B cell (primary cell): ENCODE data around the gene LHPP. TPM values are rescaled to one million over a fixed set of nuclear protein-coding genes. Genes with fewer than 3 reads are reported as not detected.

Experiments used
- ATAC-seq: fragments of 200-7000 bp; cut with Tn5 transposase; one replicate; pipeline ENCODE4 v1.10.0; 2021; ENCODE audit warnings: low read depth, mild to moderate bottlenecking, moderate number of reproducible peaks, moderate library complexity
- CTCF ChIA-PET: fragments of 350-600 bp; sonication (Branson Sonifier 250); formaldehyde crosslinking; loops from one replicate; lab custom pipeline; 2021; ENCODE audit warnings: antibody characterized with exemption, inconsistent platforms; lab: Charles Lee
- POLR2A ChIA-PET: fragments of 350-600 bp; sonication (Branson Sonifier 250); formaldehyde crosslinking; loops from one replicate; lab custom pipeline; 2021; ENCODE audit warnings: antibody characterized with exemption; lab: Charles Lee
- DNase-seq: peaks from one replicate; pipeline ENCODE4 v3.0.0; 2013
- H2AFZ ChIP-seq: 2 replicates; pipeline ENCODE4 v1.6.1; 2012; ENCODE audit warnings: mild to moderate bottlenecking, low read depth, low read length; ENCODE audit not compliant: insufficient read depth, poor library complexity, severe bottlenecking
- H3K27ac ChIP-seq, 2 donors: 1 replicate in 1 of 2; 2 replicates in 1 of 2; pipeline ENCODE4 v1.5.1; 2012 to 2013; ENCODE audit warnings: low read length in 2 of 2, mild to moderate bottlenecking in 2 of 2, moderate library complexity in 1 of 2
- H3K27me3 ChIP-seq, 4 experiments: fragments of 200-600 bp in 1 of 4; sonication (generic) in 1 of 4; replicated peaks in 1 of 4; 1 replicate in 2 of 4; 2 replicates in 2 of 4; pipeline versions ENCODE4 v1.6.1 to v1.7.0; 2013 to 2016; ENCODE audit warnings: low read length in 3 of 4, mild to moderate bottlenecking in 2 of 4, mixed read lengths in 1 of 4, moderate library complexity in 1 of 4; ENCODE audit not compliant: insufficient read depth in 4 of 4, control insufficient read depth in 3 of 4; ENCODE audit errors: control extremely low read depth in 1 of 4
- H3K36me3 ChIP-seq, 2 experiments: replicated peaks in 1 of 2; 1 replicate in 1 of 2; 2 replicates in 1 of 2; pipeline versions ENCODE4 v1.6.1 to v1.7.1; 2013; ENCODE audit warnings: low read length in 1 of 2; ENCODE audit not compliant: insufficient read depth in 2 of 2, control insufficient read depth in 1 of 2; ENCODE audit errors: control extremely low read depth in 1 of 2, extremely low read depth in 1 of 2
- H3K4me1 ChIP-seq, 2 donors: fragments of 200-600 bp in 1 of 2; sonication (generic) in 1 of 2; 1 replicate in 1 of 2; 2 replicates in 1 of 2; pipeline versions ENCODE4 v1.5.1 to v1.6.1; 2013 to 2017; ENCODE audit warnings: low read length in 2 of 2; ENCODE audit not compliant: control insufficient read depth in 2 of 2, insufficient read depth in 2 of 2
- H3K4me2 ChIP-seq: replicated peaks from 2 replicates; pipeline ENCODE3; 2012; ENCODE audit warnings: mild to moderate bottlenecking, low read depth, low read length; ENCODE audit not compliant: poor library complexity, severe bottlenecking
- H3K4me3 ChIP-seq, 5 experiments: fragments of 200-600 bp in 1 of 5; sonication (generic) in 1 of 5; 1 replicate in 3 of 5; 2 replicates in 2 of 5; pipeline versions ENCODE4 v1.5.1 to v1.7.0; 2011 to 2016; ENCODE audit warnings: low read length in 4 of 5, mild to moderate bottlenecking in 4 of 5, low read depth in 2 of 5, control low read depth in 1 of 5, moderate library complexity in 1 of 5; ENCODE audit not compliant: insufficient read depth in 1 of 5; ENCODE audit errors: control extremely low read depth in 1 of 5, extremely low read depth in 1 of 5
- H3K79me2 ChIP-seq: fragments of 200-600 bp; sonication (generic); one replicate; pipeline ENCODE4 v1.6.0; 2016; ENCODE audit warnings: low read length; ENCODE audit not compliant: control insufficient read depth, insufficient read depth
- H3K9ac ChIP-seq: fragments of 200-600 bp; sonication (generic); 2 replicates; pipeline ENCODE4 v1.6.1; 2017; ENCODE audit warnings: mild to moderate bottlenecking, low read length, moderate library complexity
- H3K9me3 ChIP-seq, 3 donors: one replicate each; pipeline versions ENCODE4 v1.6.1 to v1.7.1; 2013; ENCODE audit warnings: low read length in 2 of 3; ENCODE audit not compliant: control insufficient read depth in 2 of 3, insufficient read depth in 1 of 3; ENCODE audit errors: control extremely low read depth in 1 of 3
- H4K20me1 ChIP-seq: 2 replicates; pipeline ENCODE4 v1.6.0; 2012; ENCODE audit warnings: mild to moderate bottlenecking, low read length; ENCODE audit not compliant: insufficient read depth, control insufficient read depth, poor library complexity, severe bottlenecking
- H3K27ac Mint-ChIP-seq: one replicate; pipeline ENCODE4 v1.8.0; 2021; ENCODE audit warnings: mixed read lengths
- H3K27me3 Mint-ChIP-seq: one replicate; pipeline ENCODE4 v1.8.0; 2021; ENCODE audit warnings: mixed read lengths
- H3K4me1 Mint-ChIP-seq: one replicate; pipeline ENCODE4 v1.8.0; 2021; ENCODE audit warnings: mixed read lengths
- H3K4me3 Mint-ChIP-seq: one replicate; pipeline ENCODE4 v1.8.0; 2021; ENCODE audit warnings: mixed read lengths
- H3K9me3 Mint-ChIP-seq: one replicate; pipeline ENCODE4 v1.8.0; 2022; ENCODE audit warnings: mixed read lengths; ENCODE audit not compliant: insufficient read depth
- CTCF ChIP-seq: fragments of 200-600 bp; IDR thresholded peaks from one replicate; pipeline ENCODE4 v1.8.0; 2022; ENCODE audit warnings: antibody characterized with exemption, mild to moderate bottlenecking
- EZH2 ChIP-seq: IDR thresholded peaks from 2 replicates; pipeline ENCODE4 v1.6.1; 2012; ENCODE audit warnings: borderline replicate concordance, low read depth, mild to moderate bottlenecking, moderate library complexity, low read length; ENCODE audit not compliant: insufficient read depth, poor library complexity, severe bottlenecking
- WGBS: methylation state at CpG from one replicate; pipeline ENCODE4 v1.1.5; 2013; ENCODE audit warnings: missing lambda C conversion rate; ENCODE audit not compliant: insufficient coverage; 5-methylcytosine and 5-hydroxymethylcytosine counted together
- intact Hi-C: fragments of 100-400 bp; cut with micrococcal nuclease; formaldehyde crosslinking; loops from one replicate; pipeline ENCODE4 v1.10.0; 2022
- polyA plus RNA-seq: library from polyadenylated mRNA; depleted of rRNA; stranded (reverse); fragments of >200 nt; gene quantifications from 2 replicates; pipeline ENCODE4 v1.2.3, GENCODE V29; 2012
- total RNA-seq, 2 donors: library from RNA; stranded (reverse); fragments of 120-200 nt in 1 of 2; gene quantifications; 1 replicate in 1 of 2; 2 replicates in 1 of 2; pipeline versions ENCODE4 v1.2.3 to v1.2.4, GENCODE V29; 2013 to 2022

LHPP gene
- total and polyA plus RNA-seq, 2 donors (not counting 1 experiment from before 2014, with no cell fraction given), result 60.2 to 83.5 TPM

- Histone ChIP-seq H3K4me2 (no peak overlapping the region), H3K4me1 (peaks cover 0 to 13% of the 10 kb centered on the region in 2 donors), H3K4me3 (no peak overlapping the region), H3K27ac (no peak overlapping the region), H3K9me3 (peaks cover 0 to 18% (median 0%) of the 10 kb centered on the region in 3 donors), H3K36me3 (peaks cover 0 to 3% of the 10 kb centered on the region in 2 experiments), H4K20me1 (no peaks in the 10 kb centered on the region), H3K9ac (no peak overlapping the region), H2AFZ (no peak overlapping the region), H3K27me3 (no peaks in the 10 kb centered on the region), H3K79me2 (peaks cover 24% of the 10 kb centered on the region)
- H3K4me3 Mint-ChIP-seq, result no peak overlapping the region
- no peak for TF ChIP-seq CTCF
- no peak for TF ChIP-seq EZH2
- H3K9me3 Mint-ChIP-seq, result no peaks in the 10 kb centered on the region
- H3K27ac Mint-ChIP-seq, result no peak overlapping the region
- intact Hi-C loops, result no loop called here
- peaks cover 17% of the 10 kb centered on the region for H3K4me1 Mint-ChIP-seq
- ATAC-seq, result no peak
- 88% methylated on average over 11 of the region's 11 CpGs for WGBS
- POLR2A ChIA-PET, result no interaction called here
- CTCF ChIA-PET, result interaction anchor here (0.8 to 1.0 kb wide), 2 partner anchors 19 to 182 kb away, joined by 3 read pairs; no protein-coding TSS in a partner anchor
- DNase-seq, result no peak
- H3K27me3 Mint-ChIP-seq, result no peaks in the 10 kb centered on the region
Observed at GRCh38 chr10:124559372-124560132, 97.9 kb downstream of the LHPP start.
